IMR-90 (cell line): ENCODE data around the gene IFITM10. TPM values are rescaled to one million over a fixed set of nuclear protein-coding genes. Genes with fewer than 3 reads are reported as not detected.

Source experiments
- ATAC-seq: fragments of 200-7000 bp; cut with Tn5 transposase; 2 replicates; pipeline ENCODE4 v1.9.1; 2020; ENCODE audit warnings: low read depth, mild to moderate bottlenecking, moderate library complexity
- BruUV-seq: library from RNA; stranded (reverse); fragments of 400-500 nt; replicated peaks from 2 replicates; lab custom pipeline; 2021; lab: Mats Ljungman, UMichigan
- CTCF ChIA-PET: fragments of 300-600 bp; formaldehyde crosslinking; extraction: SDS; loops from one replicate; lab custom pipeline; 2021; ENCODE audit warnings: antibody characterized with exemption; lab: Yijun Ruan, JAX
- POLR2A ChIA-PET: fragments of 300-600 bp; sonication (Branson Sonifier 250); formaldehyde crosslinking; loops from one replicate; lab custom pipeline; 2022; ENCODE audit warnings: antibody characterized with exemption; ENCODE audit not compliant: unreplicated experiment; lab: Charles Lee
- DNase-seq: peaks from one replicate; pipeline ENCODE4 v3.0.0; 2013
- H2AFZ ChIP-seq: replicated peaks from 2 replicates; pipeline ENCODE3; 2013; ENCODE audit warnings: low read length, mild to moderate bottlenecking; ENCODE audit not compliant: poor library complexity
- H2AK5ac ChIP-seq: 2 replicates; pipeline ENCODE4 v1.6.1; 2013; ENCODE audit warnings: low read depth, low read length, inconsistent platforms
- H2AK9ac ChIP-seq: replicated peaks from 2 replicates; pipeline ENCODE3; 2013; ENCODE audit warnings: mild to moderate bottlenecking, low read depth, low read length, moderate library complexity; ENCODE audit not compliant: poor library complexity
- H2BK120ac ChIP-seq: 2 replicates; pipeline ENCODE4 v1.6.1; 2013; ENCODE audit warnings: low read depth, low read length, inconsistent platforms
- H2BK15ac ChIP-seq: 3 replicates; pipeline ENCODE4 v1.6.1; 2013; ENCODE audit warnings: low read depth, low read length, inconsistent platforms
- H2BK20ac ChIP-seq: 2 replicates; pipeline ENCODE4 v1.6.1; 2013; ENCODE audit warnings: low read depth, mild to moderate bottlenecking, inconsistent platforms, low read length, moderate library complexity
- H2BK5ac ChIP-seq: 2 replicates; pipeline ENCODE4 v1.6.1; 2013; ENCODE audit warnings: mild to moderate bottlenecking, low read depth, low read length, inconsistent platforms; ENCODE audit not compliant: poor library complexity, severe bottlenecking
- H3K14ac ChIP-seq: replicated peaks from 2 replicates; pipeline ENCODE4 v1.6.1; 2013; ENCODE audit warnings: low read depth, low read length, inconsistent platforms
- H3K18ac ChIP-seq: 2 replicates; pipeline ENCODE4 v1.6.1; 2013; ENCODE audit warnings: low read depth, low read length, control low read depth
- H3K23ac ChIP-seq: 2 replicates; pipeline ENCODE4 v1.6.1; 2013; ENCODE audit warnings: low read depth, low read length, inconsistent platforms
- H3K27ac ChIP-seq: 2 replicates; pipeline ENCODE4 v1.5.1; 2013; ENCODE audit warnings: mild to moderate bottlenecking, control low read depth, low read length; ENCODE audit not compliant: insufficient read depth
- H3K27me3 ChIP-seq: 2 replicates; pipeline ENCODE4 v1.6.1; 2013; ENCODE audit warnings: low read length; ENCODE audit not compliant: control insufficient read depth, insufficient read depth
- H3K36me3 ChIP-seq: 2 replicates; pipeline ENCODE4 v1.6.1; 2013; ENCODE audit warnings: low read length, mixed read lengths; ENCODE audit not compliant: control insufficient read depth, insufficient read depth
- H3K4ac ChIP-seq: 2 replicates; pipeline ENCODE4 v1.6.1; 2013; ENCODE audit warnings: low read depth, low read length, inconsistent platforms
- H3K4me1 ChIP-seq: 2 replicates; pipeline ENCODE4 v1.6.1; 2013; ENCODE audit warnings: low read length, mixed read lengths; ENCODE audit not compliant: control insufficient read depth, insufficient read depth
- H3K4me2 ChIP-seq: 2 replicates; pipeline ENCODE4 v1.6.1; 2013; ENCODE audit warnings: low read depth, mild to moderate bottlenecking, control low read depth, low read length, moderate library complexity
- H3K4me3 ChIP-seq: 2 replicates; pipeline ENCODE4 v1.5.1; 2013; ENCODE audit warnings: low read depth, mild to moderate bottlenecking, control low read depth, low read length, moderate library complexity; ENCODE audit not compliant: insufficient read depth
- H3K56ac ChIP-seq: 2 replicates; pipeline ENCODE4 v1.6.1; 2013; ENCODE audit warnings: low read length, inconsistent platforms; ENCODE audit not compliant: insufficient read depth; ENCODE audit errors: extremely low read depth
- H3K79me1 ChIP-seq, 2 experiments: 2 replicates each; pipeline ENCODE4 v1.6.1; 2013; ENCODE audit warnings: low read length in 2 of 2, inconsistent platforms in 1 of 2, low read depth in 1 of 2
- H3K9ac ChIP-seq: 2 replicates; pipeline ENCODE4 v1.6.1; 2013; ENCODE audit warnings: low read depth, low read length, control low read depth
- H3K9me1 ChIP-seq: 2 replicates; pipeline ENCODE4 v1.6.1; 2013; ENCODE audit warnings: low read length, inconsistent platforms; ENCODE audit not compliant: insufficient read depth
- H3K9me3 ChIP-seq: 2 replicates; pipeline ENCODE4 v1.6.1; 2013; ENCODE audit warnings: low read length; ENCODE audit not compliant: control insufficient read depth, insufficient read depth
- H4K20me1 ChIP-seq: 2 replicates; pipeline ENCODE4 v1.6.1; 2013; ENCODE audit warnings: low read length, inconsistent platforms; ENCODE audit not compliant: insufficient read depth
- H4K5ac ChIP-seq: 2 replicates; pipeline ENCODE4 v1.6.1; 2013; ENCODE audit warnings: mild to moderate bottlenecking, low read depth, low read length, control low read depth
- H4K8ac ChIP-seq, 2 experiments: 2 replicates each; pipeline ENCODE4 v1.6.1; 2013; ENCODE audit warnings: low read depth in 2 of 2, low read length in 2 of 2, control low read depth in 1 of 2, inconsistent platforms in 1 of 2
- H4K91ac ChIP-seq: 2 replicates; pipeline ENCODE4 v1.6.1; 2013; ENCODE audit warnings: low read depth, low read length, inconsistent platforms; ENCODE audit not compliant: insufficient read depth
- CHD1 ChIP-seq: IDR thresholded peaks from 2 replicates; pipeline ENCODE4 v1.6.1; 2012; ENCODE audit warnings: low read depth, low read length, improper control_type of control experiment
- RCOR1 ChIP-seq: IDR thresholded peaks from 2 replicates; pipeline ENCODE4 v1.6.1; 2012; ENCODE audit warnings: mild to moderate bottlenecking, low read length, improper control_type of control experiment; ENCODE audit not compliant: insufficient replicate concordance
- SMC3 ChIP-seq: fragments of 150-350 bp; IDR thresholded peaks from 2 replicates; pipeline ENCODE4 v1.6.1; 2016; ENCODE audit warnings: low read depth, mild to moderate bottlenecking, antibody characterized with exemption, low read length, moderate library complexity
- WGBS, 2 experiments: methylation state at CpG; one replicate each; pipeline versions ENCODE4 v1.1.5 to v1.1.7; 2013; ENCODE audit warnings: missing lambda C conversion rate in 2 of 2; ENCODE audit not compliant: insufficient read length in 1 of 2; ENCODE audit errors: extremely low coverage in 2 of 2; 5-methylcytosine and 5-hydroxymethylcytosine counted together
- dilution Hi-C: fragments of 300-500 bp; cut with HindIII; formaldehyde crosslinking; loops from one replicate; pipeline ENCODE4 v1.14.3; 2018; ENCODE audit warnings: low sequenced_read_pairs; ENCODE audit not compliant: unreplicated experiment
- in situ Hi-C: fragments of 300-500 bp; cut with MboI; formaldehyde crosslinking; loops from 3 replicates; pipeline ENCODE4 v1.14.3; 2019; ENCODE audit warnings: low sequenced_read_pairs, inconsistent platforms, mixed read lengths
- intact Hi-C: fragments of 100-400 bp; cut with micrococcal nuclease; formaldehyde crosslinking; loops from 2 replicates; pipeline ENCODE4 v1.10.0; 2022
- polyA plus RNA-seq, 3 experiments: library from polyadenylated mRNA; depleted of rRNA; stranded (reverse); fragments of >200 nt; gene quantifications; 2 replicates each; pipeline ENCODE4 v1.2.3, GENCODE V29; 2012; ENCODE audit warnings: low replicate concordance in 1 of 3
- total RNA-seq: library from RNA; depleted of rRNA; stranded (reverse); fragments of >200 nt; gene quantifications from 2 replicates; pipeline ENCODE4 v1.2.3, GENCODE V29; 2012

Gene IFITM10
- total and polyA plus RNA-seq, 2 of the 4 experiments (the other 2 are of a cell fraction): 0.15 to 0.18 TPM

- Histone ChIP-seq H3K14ac (no peak overlapping the region), H2BK5ac (no peak overlapping the region), H4K8ac (no peak overlapping the region), H3K56ac (no peak overlapping the region), H3K4me3 (no peak overlapping the region), H3K9me1 (peaks cover 5% of the 10 kb centered on the region; the same call in 1 of the 2 replicates), H3K4me1 (no peaks in the 10 kb centered on the region), H3K23ac (no peak overlapping the region), H3K79me1 (no peaks in the 10 kb centered on the region), H3K9ac (no peak overlapping the region), H2AK5ac (no peak overlapping the region), H3K27ac (no peak overlapping the region), H3K4ac (no peak overlapping the region), H2AFZ (no peak overlapping the region), H3K4me2 (no peak overlapping the region), H2AK9ac (no peak overlapping the region), H3K9me3 (no peaks in the 10 kb centered on the region), H2BK20ac (no peak overlapping the region), H4K91ac (no peak overlapping the region), H3K27me3 (peaks cover 52% of the 10 kb centered on the region), H2BK15ac (no peak overlapping the region), H3K18ac (no peak overlapping the region), H2BK120ac (no peak overlapping the region), H4K20me1 (no peaks in the 10 kb centered on the region), H3K36me3 (no peaks in the 10 kb centered on the region), H4K5ac (no peak overlapping the region)
- CTCF ChIA-PET: no interaction called here
- 0% methylated on average over 1 of the region's 4 CpGs; no CpG with 5 or more reads in 1 of the 2 experiments for WGBS, 2 experiments
- in situ Hi-C loops (no loop called here), intact Hi-C loops (no loop called here), dilution Hi-C loops (no loop called here)
- TF ChIP-seq RCOR1 (no peak), CHD1 (no peak), SMC3 (no peak)
- ATAC-seq (no peak), DNase-seq (no peak)
- POLR2A ChIA-PET: no interaction called here
- no TSS peak for BruUV-seq
These were observed 22.1 kb downstream of the IFITM10 start for GRCh38 chr11:1728301-1728700.
